HepG2 (cell line): ENCODE data around the gene CFAP300. TPM values are rescaled to one million over a fixed set of nuclear protein-coding genes. Genes with fewer than 3 reads are reported as not detected.

Experiments
- GABPA ChIP-seq, 2 experiments: IDR thresholded peaks; 2 replicates each; pipeline ENCODE4 v1.6.1; 2011 to 2016; ENCODE audit warnings: low read depth in 2 of 2, low read length in 1 of 2, missing biosample characterization in 1 of 2, missing genetic modification characterization in 1 of 2
- GATA4 ChIP-seq: sonication (generic); IDR thresholded peaks from 2 replicates; pipeline ENCODE4 v1.6.1; 2016; ENCODE audit warnings: antibody characterized with exemption, low read depth, borderline replicate concordance
- KAT8 ChIP-seq: IDR thresholded peaks from 2 replicates; pipeline ENCODE4 v1.6.1; 2016; ENCODE audit warnings: missing genetic modification reagents, missing compliant biosample characterization
- POGK ChIP-seq: sonication (generic); formaldehyde crosslinking; conservative IDR thresholded peaks from 2 replicates; pipeline ENCODE4 v1.8.0; 2022; ENCODE audit warnings: mild to moderate bottlenecking, moderate library complexity, missing genetic modification reagents
- POLR2A ChIP-seq, 2 experiments: IDR thresholded peaks; 2 replicates each; pipeline ENCODE4 v1.6.1; 2011; ENCODE audit warnings: low read depth in 2 of 2, low read length in 2 of 2, mild to moderate bottlenecking in 1 of 2, moderate library complexity in 1 of 2; ENCODE audit not compliant: insufficient read depth in 1 of 2
- RNF2 ChIP-seq: fragments of 450-650 bp; conservative IDR thresholded peaks from 2 replicates; pipeline ENCODE4 v1.6.1; 2016; ENCODE audit warnings: low read depth
- SRF ChIP-seq: IDR thresholded peaks from 2 replicates; pipeline ENCODE4 v1.6.1; 2011; ENCODE audit warnings: mild to moderate bottlenecking, low read depth, low read length, moderate library complexity
- SRSF9 ChIP-seq: fragments of 200-400 bp; formaldehyde crosslinking; IDR thresholded peaks from 2 replicates; pipeline ENCODE4 v1.6.1; 2018; ENCODE audit warnings: borderline replicate concordance, mild to moderate bottlenecking, low read depth, low read length; ENCODE audit not compliant: insufficient read depth, poor library complexity, severe bottlenecking
- TOPORS ChIP-seq: sonication (generic); formaldehyde crosslinking; IDR thresholded peaks from 2 replicates; pipeline ENCODE4 v1.8.0; 2023; ENCODE audit warnings: mild to moderate bottlenecking, missing genetic modification reagents
- UBTF ChIP-seq: sonication (generic); formaldehyde crosslinking; IDR thresholded peaks from 2 replicates; pipeline ENCODE4 v1.4.0; 2020; ENCODE audit warnings: mild to moderate bottlenecking, missing genetic modification reagents
- ZBTB38 ChIP-seq: sonication (generic); formaldehyde crosslinking; IDR thresholded peaks from 2 replicates; pipeline ENCODE4 v1.5.1; 2020; ENCODE audit warnings: mild to moderate bottlenecking, missing genetic modification reagents
- ZFX ChIP-seq: sonication (generic); formaldehyde crosslinking; IDR thresholded peaks from 2 replicates; pipeline ENCODE4 v1.4.0; 2020; ENCODE audit warnings: mild to moderate bottlenecking, low read depth, missing genetic modification reagents, moderate library complexity
- ZHX1 ChIP-seq: sonication (generic); formaldehyde crosslinking; IDR thresholded peaks from 2 replicates; pipeline ENCODE4 v1.8.1; 2022; ENCODE audit warnings: low read depth, mild to moderate bottlenecking, missing genetic modification reagents
- ZNF17 ChIP-seq: sonication (generic); formaldehyde crosslinking; IDR thresholded peaks from 2 replicates; pipeline ENCODE4 v1.5.0; 2020; ENCODE audit warnings: mild to moderate bottlenecking, missing genetic modification reagents
- ZNF446 ChIP-seq: sonication (generic); formaldehyde crosslinking; IDR thresholded peaks from 2 replicates; pipeline ENCODE4 v1.5.0; 2020; ENCODE audit warnings: mild to moderate bottlenecking, missing genetic modification reagents
- ZNF484 ChIP-seq: sonication (generic); formaldehyde crosslinking; IDR thresholded peaks from 2 replicates; pipeline ENCODE4 v1.5.1; 2020; ENCODE audit warnings: mild to moderate bottlenecking, low read depth, missing genetic modification reagents, borderline replicate concordance
- ZNF597 ChIP-seq: sonication (generic); formaldehyde crosslinking; IDR thresholded peaks from 2 replicates; pipeline ENCODE4 v1.5.0; 2020; ENCODE audit warnings: missing genetic modification reagents
- ZNF816 ChIP-seq: sonication (generic); formaldehyde crosslinking; IDR thresholded peaks from 2 replicates; pipeline ENCODE4 v1.8.0; 2022; ENCODE audit warnings: missing genetic modification reagents, mild to moderate bottlenecking, borderline replicate concordance
- polyA plus RNA-seq, 8 experiments: library from polyadenylated mRNA; depleted of rRNA in 3 of 8; stranded (reverse) in 7 of 8; unstranded in 1 of 8; fragments of >200 nt; fragmentation: Illumina TruSeq in 4 of 8; extraction: Trizol in 4 of 8; gene quantifications; 2 replicates each; pipeline versions ENCODE4 v1.2.1 to v1.2.3, GENCODE V29; 2011 to 2016; ENCODE audit warnings: low read depth in 4 of 8, missing spikeins in 1 of 8, mixed read lengths in 1 of 8; ENCODE audit not compliant: insufficient read depth in 1 of 8
- total RNA-seq, 5 experiments: library from RNA; depleted of rRNA; stranded (reverse); fragments of >200 nt; fragmentation: Illumina TruSeq; extraction: Trizol; gene quantifications; 2 replicates each; pipeline ENCODE4 v1.2.3, GENCODE V29; 2016; ENCODE audit warnings: low read depth in 1 of 5
- TF ChIP-seq, protein P1 (sequence below): sonication (generic); formaldehyde crosslinking; IDR thresholded peaks from 2 replicates; pipeline ENCODE4 v1.4.0; 2020; ENCODE audit warnings: missing genetic modification reagents, mild to moderate bottlenecking, borderline replicate concordance

CFAP300 gene
- total and polyA plus RNA-seq, 2 of the 13 experiments (the other 11 are each of a cell fraction or from before 2014, with no cell fraction given): not detected

GRCh38 chr11:102111787-102112508 lies 64.7 kb downstream of the CFAP300 start (continued):
- TF ChIP-seq ZNF446 (CRISPR knock-in tag) (no peak), SRSF9 (no peak), ZNF597 (CRISPR knock-in tag) (no peak), POGK (CRISPR knock-in tag) (no peak; the same call in 1 of the 2 replicates), POLR2A (IDR thresholded peaks at IDR 0.05; ENCODE audit: insufficient read depth in 1 of 2, low read depth in 2 of 2, low read length in 2 of 2) (peak; percentile 28 to 61; a peak in 2 of 4 replicates), ZFX (CRISPR knock-in tag) (no peak; the same call in none of the 2 replicates), ZNF484 (CRISPR knock-in tag) (no peak), ZNF816 (no peak), ZHX1 (CRISPR knock-in tag) (no peak), KAT8 (0 out of 2 replicates have a peak, but pooled peaks have one; percentile 23), GATA4 (peak; percentile 39; the same call in 1 of the 2 replicates), ZBTB38 (CRISPR knock-in tag) (no peak), TOPORS (CRISPR knock-in tag) (no peak), SRF (no peak), ZNF17 (no peak), GABPA (IDR thresholded peaks at IDR 0.05; ENCODE audit: low read depth, low read length) (no peak), GABPA (CRISPR knock-in tag; IDR thresholded peaks at IDR 0.05; ENCODE audit: low read depth) (0 out of 2 replicates have a peak, but pooled peaks have one; percentile 8), UBTF (CRISPR knock-in tag) (no peak), RNF2 (no peak)
- TF ChIP-seq, protein P1, sequence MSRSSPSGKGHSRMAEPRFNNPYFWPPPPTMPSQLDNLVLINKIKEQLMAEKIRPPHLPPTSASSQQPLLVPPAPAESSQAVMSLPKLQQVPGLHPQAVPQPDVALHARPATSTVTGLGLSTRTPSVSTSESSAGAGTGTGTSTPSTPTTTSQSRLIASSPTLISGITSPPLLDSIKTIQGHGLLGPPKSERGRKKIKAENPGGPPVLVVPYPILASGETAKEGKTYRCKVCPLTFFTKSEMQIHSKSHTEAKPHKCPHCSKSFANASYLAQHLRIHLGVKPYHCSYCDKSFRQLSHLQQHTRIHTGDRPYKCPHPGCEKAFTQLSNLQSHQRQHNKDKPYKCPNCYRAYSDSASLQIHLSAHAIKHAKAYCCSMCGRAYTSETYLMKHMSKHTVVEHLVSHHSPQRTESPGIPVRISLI: peak; percentile 53; the same call in 1 of the 2 replicates
